ENCODE results near the gene NECTIN1. TPM values are rescaled to one million over a fixed set of nuclear protein-coding genes. Genes with fewer than 3 reads are reported as not detected.
A peak's percentile ranks its signal among the peaks of the same experiment; 100 is the strongest.

The NECTIN1 gene
- total and polyA plus RNA-seq, 2 of the 13 experiments (the other 11 are each of a cell fraction or from before 2014, with no cell fraction given): 3.9 to 7.3 TPM

- no peak overlapping the region for H2AFZ ChIP-seq (ENCODE audit: low read length)
- POLR2A ChIA-PET: interaction anchor here (2.1 to 2.4 kb wide), 2 partner anchors 19 to 35 kb away, joined by 6 to 8 read pairs; partner anchors contain the start of gene NECTIN1
- no peak overlapping the region for H3K4me3 ChIP-seq (replicated peaks in 1 of 3; ENCODE audit: insufficient read depth in 1 of 3, low read depth in 2 of 3, low read length in 3 of 3)
- H3K4me2 ChIP-seq (ENCODE audit: low read depth, low read length): peak overlapping the region; percentile 13; the same call in 1 of the 2 replicates
- H3K36me3 ChIP-seq (replicated peaks in 1 of 2; ENCODE audit: control insufficient read depth in 1 of 2, insufficient read depth in 2 of 2, low read length in 2 of 2): no peaks in the 10 kb centered on the region
- H3K27me3 ChIP-seq (ENCODE audit: control insufficient read depth in 1 of 2, insufficient read depth in 2 of 2, low read length in 2 of 2): no peaks in the 10 kb centered on the region
- CTCF ChIA-PET (ENCODE audit: low intra/inter-chr PET ratio, low total read pairs): no interaction called here
- H4K20me1 ChIP-seq (ENCODE audit: insufficient read depth, low read length): no peaks in the 10 kb centered on the region
- BruUV-seq (replicated peaks): no TSS peak
- no peak overlapping the region for H3K9ac ChIP-seq (ENCODE audit: insufficient read depth, low read depth, low read length)
- no peaks in the 10 kb centered on the region for H3K9me3 ChIP-seq (ENCODE audit: low read length)
- FAIRE-seq (peak; percentile 77), ATAC-seq (peak; percentile 67), DNase-seq (ENCODE audit: low spot score) (peak; percentile 72)
- in situ Hi-C loops (cut with HindIII; ENCODE audit: extremely low pct_ligation_motif_present, low pct_unique_long_range_greater_than_20kb): no loop called here
- H3K4me1 ChIP-seq (ENCODE audit: insufficient read depth, low read length): peaks cover 67% of the 10 kb centered on the region
- intact Hi-C loops (cut with micrococcal nuclease; ENCODE audit: unreplicated experiment): loop anchor here (2.0 kb wide), 1 partner anchor 34 kb away; the partner anchor contains the start of gene NECTIN1
- 18% methylated on average over 3 of the region's 3 CpGs for WGBS (ENCODE audit: low lambda C conversion rate)
- H3K27ac ChIP-seq (ENCODE audit: extremely low read length, insufficient read depth, low read length): no peak overlapping the region
- H3K79me2 ChIP-seq (ENCODE audit: insufficient read depth, low read length): no peaks in the 10 kb centered on the region
- peak; percentile 65 for TF ChIP-seq GATAD2A (CRISPR knock-in tag; IDR thresholded peaks at IDR 0.05)
- TF ChIP-seq CREB1 (IDR thresholded peaks at IDR 0.05): no peak
- no peak for TF ChIP-seq CREB1 (CRISPR knock-in tag; IDR thresholded peaks at IDR 0.05)
- no peak for TF ChIP-seq ZMAT5 (CRISPR knock-in tag; IDR thresholded peaks at IDR 0.05; ENCODE audit: borderline replicate concordance, low read depth)
- no peak for TF ChIP-seq SATB2 (CRISPR knock-in tag; IDR thresholded peaks at IDR 0.05)
- TF ChIP-seq HES4 (CRISPR knock-in tag; IDR thresholded peaks at IDR 0.05; ENCODE audit: borderline replicate concordance): no peak
- no peak for TF ChIP-seq ZNF776 (CRISPR knock-in tag; IDR thresholded peaks at IDR 0.05)
- no peak for TF ChIP-seq HMGA1 (CRISPR knock-in tag; conservative IDR thresholded peaks at IDR 0.05)
- TF ChIP-seq IRF2 (CRISPR knock-in tag; IDR thresholded peaks at IDR 0.05): peak; percentile 66; the same call in 1 of the 2 replicates
- peak; percentile 84 for TF ChIP-seq BHLHE40 (IDR thresholded peaks at IDR 0.05; ENCODE audit: low read length)
- TF ChIP-seq E2F1 (CRISPR knock-in tag; IDR thresholded peaks at IDR 0.05): no peak
- no peak for TF ChIP-seq MLX (CRISPR knock-in tag; IDR thresholded peaks at IDR 0.05)
- peak; percentile 49 for TF ChIP-seq ZNF574 (CRISPR knock-in tag; IDR thresholded peaks at IDR 0.05)
- no peak for TF ChIP-seq POLR2G (IDR thresholded peaks at IDR 0.05; ENCODE audit: low read depth, low read length)
- TF ChIP-seq NR2C2 (CRISPR knock-in tag; IDR thresholded peaks at IDR 0.05; ENCODE audit: borderline replicate concordance): peak; percentile 37; the same call in 1 of the 2 replicates
- no peak; the same call in 1 of the 2 replicates for TF ChIP-seq SOX5 (CRISPR knock-in tag; IDR thresholded peaks at IDR 0.05; ENCODE audit: borderline replicate concordance)
- TF ChIP-seq SPEN (CRISPR knock-in tag; IDR thresholded peaks at IDR 0.05; ENCODE audit: low read depth): 0 out of 2 replicates have a peak, but pooled peaks have one; percentile 15
- 0 out of 2 replicates have a peak, but pooled peaks have one; percentile 55 for TF ChIP-seq ZFP90 (CRISPR knock-in tag; IDR thresholded peaks at IDR 0.05; ENCODE audit: borderline replicate concordance)
- no peak for TF ChIP-seq TRIM24 (CRISPR knock-in tag; IDR thresholded peaks at IDR 0.05)
- TF ChIP-seq ZNF678 (CRISPR knock-in tag; IDR thresholded peaks at IDR 0.05): no peak
- no peak for TF ChIP-seq ZBTB26 (CRISPR knock-in tag; IDR thresholded peaks at IDR 0.05; ENCODE audit: borderline replicate concordance)
Observed at GRCh38 chr11:119694334-119694733, 34.7 kb downstream of the NECTIN1 start.

Measured in HepG2 (cell line).